GM19452 (cell line): ENCODE results near the gene PARP3.

ENCODE experiments used
- ATAC-seq: cut with Tn5 transposase; IDR thresholded peaks from one replicate; pipeline ENCODE4 v1.9.1; 2021; ENCODE audit not compliant: unreplicated experiment

The PARP3 gene

DNA sequence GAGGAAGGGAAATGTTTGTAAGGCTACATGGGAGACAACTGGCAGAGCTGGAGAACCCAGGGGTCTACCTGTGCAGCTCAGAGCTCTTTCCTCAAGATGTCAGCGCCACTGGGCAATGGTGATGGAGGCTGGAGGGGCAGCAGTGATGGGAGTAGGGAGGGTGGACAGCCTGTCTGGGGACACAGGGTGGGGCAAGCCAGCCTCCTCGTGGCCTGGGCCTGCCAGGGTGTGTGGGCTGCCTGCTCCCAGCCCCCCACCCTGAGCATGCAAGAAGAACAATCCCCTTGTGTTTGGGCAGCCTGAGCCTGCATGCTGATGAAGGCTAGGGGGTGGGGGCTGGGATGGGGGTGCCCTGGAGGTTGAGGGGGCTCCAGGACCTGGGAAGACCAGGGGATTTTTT lies 23.9 kb downstream of the PARP3 start:
- no peak for ATAC-seq

DNA sequence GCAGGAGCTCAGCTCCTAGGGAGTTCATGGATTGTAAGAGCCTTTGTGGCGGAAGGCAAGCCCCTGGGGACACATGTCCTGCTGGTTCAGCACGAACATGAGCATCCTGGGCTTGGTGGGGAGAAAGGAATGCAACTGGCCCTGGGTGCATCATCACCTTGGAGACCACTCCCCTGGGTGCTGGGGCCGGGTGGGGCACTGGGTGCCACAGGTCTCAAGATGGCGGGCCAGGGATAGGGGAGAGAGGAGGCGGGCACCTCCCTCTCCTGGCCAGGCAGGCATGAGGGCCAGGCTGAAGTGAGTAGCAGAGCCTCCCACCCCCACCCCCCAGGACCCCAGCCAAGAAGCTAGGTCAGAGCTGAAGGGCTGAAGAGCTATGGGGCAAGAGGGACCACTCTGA lies 24.3 kb downstream of the PARP3 start:
- ATAC-seq, result no peak

DNA sequence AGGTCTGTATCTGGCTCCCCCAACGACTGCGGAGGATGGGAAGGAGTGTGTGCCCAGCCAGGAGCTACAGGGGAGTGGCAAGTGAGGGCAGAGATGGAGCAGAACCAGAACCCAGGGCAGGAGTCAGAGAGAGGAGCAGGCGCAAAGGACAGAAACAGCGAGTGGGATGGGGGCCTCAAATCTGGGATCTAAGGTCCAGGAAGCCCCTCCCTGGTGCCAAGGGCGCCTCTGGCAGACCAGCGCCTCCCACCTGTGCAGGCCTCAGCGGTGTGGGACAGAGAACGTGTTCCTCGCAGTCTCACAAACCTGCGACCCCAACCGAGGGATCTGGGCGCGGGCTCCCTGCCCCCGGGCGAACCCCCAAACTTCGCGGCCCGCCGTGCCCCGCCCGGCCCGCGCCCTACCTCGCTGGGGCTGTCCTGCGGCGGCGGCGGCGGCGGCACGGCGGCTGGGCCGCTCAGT lies 24.8 kb downstream of the PARP3 start:
- ATAC-seq, result no peak

DNA sequence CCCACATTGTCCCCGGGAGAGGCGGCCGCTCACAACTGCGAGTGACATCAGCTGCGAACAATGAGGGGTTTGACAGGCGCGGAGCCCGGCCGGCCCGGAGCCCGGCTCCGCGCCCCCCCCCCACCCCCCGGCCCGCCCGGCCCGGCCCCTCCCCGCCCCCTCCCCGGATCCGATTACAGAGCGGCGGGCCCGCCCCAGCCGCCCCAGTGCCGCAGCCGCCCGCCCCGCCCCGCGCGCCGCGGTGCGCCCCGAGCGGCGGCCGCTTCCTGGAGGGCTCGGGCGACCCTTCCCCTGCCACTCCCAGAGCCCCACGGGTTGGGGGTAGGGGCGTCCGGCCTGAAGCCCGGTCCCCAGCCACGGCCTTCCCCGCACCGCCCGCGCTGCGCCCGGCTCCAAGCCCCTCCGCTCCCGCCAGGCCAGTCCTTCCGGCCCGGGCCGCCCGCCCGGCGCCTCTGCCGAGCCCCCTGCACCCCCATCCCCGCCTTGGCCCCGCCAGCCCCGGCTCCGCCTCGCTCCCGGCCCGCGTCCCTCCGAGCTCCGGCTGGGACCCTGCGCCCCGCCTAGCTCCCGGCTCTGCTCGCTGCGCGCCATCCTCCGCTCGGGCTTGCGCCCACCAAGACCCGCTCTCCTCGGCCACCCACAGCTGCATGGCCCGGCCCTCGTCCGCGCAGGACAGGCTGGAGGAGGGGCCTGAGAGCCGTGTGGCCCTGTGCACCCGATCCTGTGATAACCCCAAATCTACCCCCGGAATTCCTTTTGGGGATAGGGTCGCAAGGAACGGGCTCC lies 25.4 kb downstream of the PARP3 start, which contains the start of gene PCBP4:
PCBP4 (minus strand) TSS at position 71 of the 786 bp plus-strand sequence. CDS start 6,214 bp downstream, outside the sequence.
- ATAC-seq, result peak; percentile 55

DNA sequence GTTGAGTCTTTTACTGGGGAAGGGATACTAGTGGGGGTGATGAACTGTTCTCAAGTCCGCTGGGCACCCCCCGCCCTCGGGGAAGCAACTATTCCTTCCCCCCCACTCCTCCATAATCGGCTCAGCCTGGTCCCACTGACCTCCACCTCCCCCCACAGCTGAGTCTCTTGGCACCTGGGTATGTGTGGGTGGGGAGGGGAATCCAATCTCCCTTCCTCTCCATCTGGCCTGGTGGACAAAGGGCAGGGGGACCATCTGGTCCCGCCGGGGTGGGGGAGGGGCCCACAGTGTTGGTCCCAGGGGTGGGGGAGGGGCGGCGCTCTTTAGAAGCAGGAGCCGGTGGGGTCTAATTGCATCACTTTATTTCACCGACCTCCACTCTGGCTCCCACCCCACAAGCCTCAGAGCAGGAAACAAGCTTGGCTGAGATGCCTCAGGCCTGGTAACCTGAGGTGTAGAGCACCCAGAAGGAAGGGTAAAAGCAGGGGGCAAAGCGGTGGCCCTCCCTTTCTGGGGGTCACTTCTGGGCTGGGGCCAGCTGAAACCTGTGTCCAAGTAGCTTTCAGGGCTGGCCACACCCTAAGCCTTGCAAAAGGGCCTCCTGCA lies 26.1 kb downstream of the PARP3 start:
- ATAC-seq, result no peak

DNA sequence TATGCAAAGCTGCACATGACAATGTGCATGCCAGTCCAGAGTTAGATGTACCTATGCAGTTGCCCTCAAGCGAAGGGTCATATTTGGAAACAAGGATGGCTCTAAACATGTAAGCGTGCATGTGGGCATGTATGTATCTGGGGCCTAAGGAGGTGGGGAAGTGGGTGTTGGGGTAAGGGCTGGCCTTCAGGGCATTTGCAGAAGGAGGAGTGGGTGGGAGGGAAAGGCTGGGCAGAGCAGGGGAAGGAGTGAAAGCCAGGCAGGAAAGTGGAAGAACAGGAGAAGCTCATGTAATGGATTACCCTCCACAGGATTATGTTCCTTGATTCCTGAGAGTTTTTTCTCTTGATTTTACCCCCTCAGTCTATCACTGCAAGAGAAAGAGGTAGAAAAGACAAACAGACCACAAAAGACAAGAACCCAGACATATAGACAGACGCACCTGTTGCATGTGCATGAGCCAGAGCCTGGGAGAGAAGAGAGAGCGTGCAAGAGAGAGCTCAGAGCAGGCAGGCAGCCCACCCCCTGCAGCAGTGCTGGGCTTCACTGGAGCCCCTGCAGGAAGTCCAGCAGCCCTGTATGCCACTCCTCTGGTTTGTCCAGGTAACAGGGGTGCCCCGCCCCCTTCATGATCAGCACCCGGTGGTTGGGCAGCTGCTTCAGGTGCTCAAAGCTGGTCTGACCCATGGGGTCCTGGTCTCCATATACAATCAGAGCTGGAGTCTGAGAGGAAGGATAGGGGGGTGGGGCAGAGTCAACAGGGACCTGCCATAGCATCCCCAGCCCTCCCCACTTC lies 26.9 kb downstream of the PARP3 start:
- ATAC-seq, result no peak

DNA sequence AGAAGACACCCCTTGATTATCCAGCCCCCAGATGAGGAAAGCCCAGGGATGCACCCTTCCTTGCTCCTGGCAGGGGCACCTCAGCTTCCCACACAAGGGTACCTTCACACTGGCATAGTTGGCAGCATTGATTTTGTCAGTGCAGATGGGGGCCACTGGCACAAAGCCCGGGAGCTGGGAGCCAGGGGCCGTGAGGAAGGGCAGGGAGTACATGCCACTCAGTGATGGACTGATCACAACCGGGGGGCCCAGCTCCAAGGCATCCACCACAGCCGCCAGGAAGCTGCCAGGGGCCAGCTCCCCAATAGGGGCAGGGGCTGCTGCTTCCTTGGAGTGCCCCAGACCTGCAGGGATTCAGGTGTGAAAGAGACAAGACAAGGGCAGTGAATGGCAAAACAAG lies 27.7 kb downstream of the PARP3 start:
- no peak for ATAC-seq

DNA sequence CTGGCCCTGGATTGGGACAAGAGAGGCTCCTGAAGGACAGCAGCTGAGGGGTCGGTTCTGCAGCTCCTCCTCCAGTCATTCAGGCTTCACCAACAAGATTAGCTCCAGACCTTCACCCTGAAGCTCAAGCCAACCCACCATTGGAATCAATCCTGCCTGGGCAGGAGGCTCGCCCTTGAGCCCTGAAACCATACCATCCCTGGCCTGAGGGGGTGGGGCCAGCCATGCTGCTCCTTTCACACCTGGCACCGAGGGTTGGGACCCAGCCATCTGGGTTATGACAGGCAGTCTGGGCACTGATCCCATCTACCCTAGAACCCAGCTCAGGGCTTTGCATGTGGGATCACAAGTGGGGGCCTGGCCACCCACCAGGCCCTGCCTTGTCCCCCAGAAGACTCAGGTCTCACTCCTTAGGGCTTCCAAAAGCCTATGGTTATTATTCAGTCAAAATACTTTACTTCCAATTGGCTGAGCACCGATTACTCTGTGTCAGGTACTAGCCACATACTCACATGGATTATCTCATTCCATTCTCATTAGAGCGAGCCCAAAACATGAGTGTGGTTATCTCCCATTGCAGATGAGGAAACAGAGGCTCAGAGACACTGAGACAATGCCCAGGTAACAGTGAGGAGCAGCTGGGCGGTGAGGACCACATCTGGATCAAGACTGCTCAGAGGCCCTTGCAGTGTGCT lies 28.6 kb downstream of the PARP3 start:
- ATAC-seq, result no peak

DNA sequence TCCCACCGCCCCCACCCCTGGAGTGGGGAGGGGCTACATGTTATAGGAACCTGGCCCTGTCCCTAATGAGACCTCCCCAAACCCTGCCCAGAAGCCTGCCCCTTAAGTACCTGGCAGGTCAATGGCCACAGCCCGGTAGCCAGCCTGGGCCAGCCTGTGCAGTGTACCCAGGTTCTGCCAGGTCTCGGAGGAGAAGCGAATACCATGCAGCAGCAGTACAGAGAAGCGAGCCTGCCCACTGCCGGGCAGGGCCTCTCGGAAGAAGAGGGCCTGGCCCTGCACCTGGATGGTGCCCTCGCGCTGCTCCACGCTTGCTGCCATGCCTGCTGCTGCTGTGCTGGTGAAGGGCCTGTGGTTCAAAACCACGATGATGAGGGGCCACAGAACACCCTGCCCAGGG lies 29.2 kb downstream of the PARP3 start:
- no peak for ATAC-seq

DNA sequence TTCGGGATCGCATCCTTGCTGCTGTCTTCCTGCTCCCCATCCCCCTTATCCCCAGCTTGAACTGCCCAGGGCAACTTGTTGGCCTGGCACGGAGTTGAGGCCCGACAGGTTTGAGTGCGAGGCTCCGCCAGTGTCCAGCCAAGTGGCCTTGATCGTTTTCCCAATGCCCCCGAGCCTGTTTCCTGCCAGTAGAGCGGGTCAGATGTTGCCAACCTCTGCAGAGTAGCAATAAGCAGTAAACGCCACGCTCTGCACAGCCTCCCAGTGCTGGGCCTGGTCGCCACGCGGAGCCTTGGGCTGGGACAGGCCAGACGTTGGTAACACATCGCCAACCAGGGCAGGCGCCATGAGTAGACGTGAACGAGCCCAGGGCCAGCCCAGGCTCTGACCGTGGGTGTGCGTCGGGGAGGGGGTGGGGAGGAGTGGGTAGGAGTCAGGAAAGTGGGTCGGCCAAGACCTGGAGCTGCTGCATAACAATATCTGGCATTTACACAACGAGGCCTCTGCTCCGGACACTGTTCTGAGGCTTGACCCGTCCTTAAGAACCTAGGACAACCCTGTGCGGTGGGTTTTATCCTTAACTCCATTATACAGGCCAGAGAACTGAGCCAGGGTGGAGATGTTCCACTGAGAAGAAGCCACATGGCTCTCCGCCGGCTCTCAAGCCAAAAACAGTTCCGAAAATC lies 32.3 kb downstream of the PARP3 start:
- ATAC-seq, result no peak

DNA sequence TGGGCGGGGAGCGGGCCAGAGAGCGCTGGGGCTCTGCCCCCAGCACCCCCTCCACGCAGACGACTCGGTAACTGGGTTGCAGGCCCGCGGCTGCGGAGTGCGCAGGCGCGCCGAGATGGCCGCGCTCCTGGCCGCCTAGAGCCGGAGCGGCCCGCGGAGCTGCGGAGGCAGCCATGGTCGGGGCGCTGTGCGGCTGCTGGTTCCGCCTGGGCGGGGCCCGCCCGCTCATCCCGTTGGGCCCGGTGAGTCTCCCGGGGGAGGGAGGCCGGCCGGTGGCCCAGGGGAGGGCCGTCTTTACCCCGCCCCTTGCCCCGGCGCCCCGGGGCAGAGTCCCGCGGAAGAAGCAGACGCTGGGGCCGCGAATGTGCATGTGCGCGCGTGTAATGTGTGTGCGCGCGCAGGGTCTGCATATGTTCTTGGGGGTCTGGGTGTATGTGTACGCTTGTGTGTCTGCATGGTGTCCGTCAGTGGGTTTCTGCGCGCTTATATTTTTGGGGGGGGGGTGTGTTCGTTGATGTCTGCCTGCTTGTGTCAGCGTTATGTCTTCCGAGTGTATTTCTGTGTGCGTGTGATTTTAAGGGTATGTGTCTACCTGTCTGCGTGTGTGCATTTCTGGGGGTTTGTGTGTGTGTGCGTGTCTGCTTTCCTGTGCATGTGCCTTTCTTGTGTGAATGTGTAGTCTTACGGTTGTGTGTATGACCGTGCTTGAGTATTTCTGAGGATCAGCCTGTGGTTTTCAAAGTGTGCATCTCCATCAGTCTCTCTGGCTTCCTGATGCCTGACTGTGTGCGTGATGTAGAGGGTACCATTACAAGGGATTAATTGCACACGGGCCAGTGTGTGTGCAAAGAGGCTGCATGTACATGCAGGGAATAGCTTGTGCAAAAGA lies 33.0 kb downstream of the PARP3 start, which contains the start of gene ABHD14A:
ABHD14A (plus strand) TSS at position 102 of the 889 bp plus-strand sequence; CDS start at position 174, 72 bp downstream.
- ATAC-seq, result peak; percentile 64

DNA sequence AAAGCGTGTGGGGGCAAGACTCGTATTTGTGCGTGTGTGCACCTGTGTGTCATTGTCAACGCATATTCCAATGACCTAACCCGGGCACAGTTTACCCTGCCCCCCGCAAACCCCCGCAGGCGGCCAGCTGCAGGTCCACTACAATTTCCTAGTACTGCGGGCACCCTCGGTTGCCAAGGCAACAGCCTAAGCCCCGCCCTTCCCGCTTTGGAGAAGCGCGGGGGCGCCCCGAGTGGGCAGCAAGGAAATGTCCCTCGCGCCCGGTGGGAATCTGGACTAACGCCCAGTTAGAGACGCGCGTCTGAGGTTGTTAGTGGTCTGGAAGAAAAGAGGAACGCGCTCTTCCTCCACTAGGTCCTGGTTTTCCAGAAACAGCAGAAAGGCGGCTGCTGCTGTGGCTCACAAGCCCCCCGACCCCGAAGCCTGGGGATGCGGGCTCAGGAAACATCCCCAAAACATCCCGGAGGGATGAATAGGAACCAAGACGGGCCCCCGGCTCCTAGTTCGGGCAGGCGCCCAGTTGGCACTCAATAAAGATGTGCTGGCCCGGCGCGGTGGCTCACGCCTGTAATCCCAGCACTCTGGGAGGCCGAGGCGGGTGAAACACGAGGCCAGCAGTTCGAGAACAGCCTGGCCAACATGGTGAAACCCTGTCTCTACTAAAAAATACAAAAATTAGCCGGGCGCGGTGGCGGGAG lies 33.8 kb downstream of the PARP3 start:
- ATAC-seq, result no peak

DNA sequence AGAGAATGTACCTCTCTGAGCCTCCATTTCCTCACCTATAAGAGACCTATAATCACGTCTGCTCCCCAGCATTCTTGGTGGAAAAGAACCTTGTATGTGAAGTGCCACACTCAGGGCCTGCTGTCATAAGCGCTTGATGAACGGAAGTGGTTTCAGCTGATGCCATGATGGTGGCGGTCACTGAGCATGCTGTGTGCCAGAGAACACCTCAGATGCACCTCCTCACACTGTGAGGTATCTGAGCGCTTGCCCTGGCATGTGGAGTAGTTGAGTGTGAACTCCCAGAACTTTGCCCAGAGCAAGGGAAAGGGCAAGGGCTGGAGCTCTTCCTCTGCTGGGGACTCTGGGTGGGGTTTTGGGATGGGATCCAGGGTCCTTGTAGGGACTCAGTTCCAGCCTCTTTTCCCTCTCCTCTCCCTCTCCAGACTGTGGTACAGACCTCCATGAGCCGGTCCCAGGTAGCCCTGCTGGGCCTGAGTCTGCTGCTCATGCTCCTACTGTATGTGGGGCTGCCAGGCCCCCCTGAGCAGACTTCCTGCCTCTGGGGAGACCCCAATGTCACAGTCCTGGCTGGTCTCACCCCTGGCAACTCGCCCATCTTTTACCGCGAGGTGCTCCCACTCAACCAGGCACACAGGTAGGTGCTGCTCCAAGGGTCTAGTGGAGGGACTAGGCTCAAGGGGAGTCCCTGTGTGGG lies 35.4 kb downstream of the PARP3 start:
- ATAC-seq, result no peak

DNA sequence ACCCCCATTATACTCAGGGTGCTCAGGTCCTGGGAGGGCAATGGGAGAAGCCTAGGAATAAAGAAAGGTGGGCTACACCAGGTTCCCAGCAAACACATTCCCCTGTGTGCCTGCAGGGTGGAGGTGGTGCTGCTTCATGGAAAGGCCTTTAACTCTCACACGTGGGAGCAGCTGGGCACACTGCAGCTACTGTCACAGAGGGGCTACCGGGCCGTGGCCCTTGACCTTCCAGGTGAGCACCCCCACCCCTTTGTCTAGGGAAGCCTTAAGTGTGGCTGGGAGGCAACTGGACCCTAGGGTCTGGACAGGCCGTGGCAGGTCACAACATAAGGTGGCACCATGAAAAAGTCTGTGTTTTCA lies 36.0 kb downstream of the PARP3 start:
- ATAC-seq, result no peak

DNA sequence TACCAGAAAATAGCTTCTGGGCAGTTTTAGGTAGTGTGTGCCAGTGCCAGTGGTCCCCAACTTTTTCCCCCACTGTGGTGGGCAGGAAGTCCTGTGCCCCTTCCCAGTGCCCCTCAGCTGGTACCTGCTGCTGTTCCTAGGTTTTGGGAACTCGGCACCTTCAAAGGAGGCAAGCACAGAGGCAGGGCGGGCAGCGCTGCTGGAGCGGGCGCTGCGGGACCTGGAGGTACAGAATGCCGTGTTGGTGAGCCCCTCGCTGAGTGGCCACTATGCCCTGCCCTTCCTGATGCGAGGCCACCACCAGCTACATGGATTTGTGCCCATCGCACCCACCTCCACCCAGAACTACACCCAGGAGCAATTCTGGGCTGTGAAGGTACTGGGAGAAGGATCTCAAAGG lies 38.1 kb downstream of the PARP3 start:
- no peak for ATAC-seq

DNA sequence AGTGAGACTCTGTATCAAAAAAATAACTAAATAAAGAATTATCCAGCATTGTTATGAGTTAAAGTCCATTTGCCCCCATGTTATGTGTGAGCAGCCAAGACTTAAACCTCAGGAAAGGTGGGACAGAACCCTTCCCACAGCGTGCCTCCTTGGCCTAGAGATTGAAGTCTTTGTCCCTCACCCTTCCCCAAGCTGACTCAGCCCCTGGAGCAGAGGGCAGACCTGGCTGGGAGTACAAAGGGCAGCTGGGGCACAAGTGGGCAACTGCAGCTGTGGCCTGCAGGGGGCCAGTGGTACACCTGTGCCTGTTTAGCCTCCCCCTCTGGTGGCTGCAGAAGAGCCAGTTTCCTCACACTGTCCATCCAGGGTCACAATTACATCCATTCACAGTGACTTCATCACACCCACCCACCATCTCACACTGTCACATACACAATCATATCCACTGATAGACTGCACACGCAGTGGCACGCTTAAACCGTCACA lies 40.2 kb downstream of the PARP3 start:
- peak; percentile 55 for ATAC-seq

DNA sequence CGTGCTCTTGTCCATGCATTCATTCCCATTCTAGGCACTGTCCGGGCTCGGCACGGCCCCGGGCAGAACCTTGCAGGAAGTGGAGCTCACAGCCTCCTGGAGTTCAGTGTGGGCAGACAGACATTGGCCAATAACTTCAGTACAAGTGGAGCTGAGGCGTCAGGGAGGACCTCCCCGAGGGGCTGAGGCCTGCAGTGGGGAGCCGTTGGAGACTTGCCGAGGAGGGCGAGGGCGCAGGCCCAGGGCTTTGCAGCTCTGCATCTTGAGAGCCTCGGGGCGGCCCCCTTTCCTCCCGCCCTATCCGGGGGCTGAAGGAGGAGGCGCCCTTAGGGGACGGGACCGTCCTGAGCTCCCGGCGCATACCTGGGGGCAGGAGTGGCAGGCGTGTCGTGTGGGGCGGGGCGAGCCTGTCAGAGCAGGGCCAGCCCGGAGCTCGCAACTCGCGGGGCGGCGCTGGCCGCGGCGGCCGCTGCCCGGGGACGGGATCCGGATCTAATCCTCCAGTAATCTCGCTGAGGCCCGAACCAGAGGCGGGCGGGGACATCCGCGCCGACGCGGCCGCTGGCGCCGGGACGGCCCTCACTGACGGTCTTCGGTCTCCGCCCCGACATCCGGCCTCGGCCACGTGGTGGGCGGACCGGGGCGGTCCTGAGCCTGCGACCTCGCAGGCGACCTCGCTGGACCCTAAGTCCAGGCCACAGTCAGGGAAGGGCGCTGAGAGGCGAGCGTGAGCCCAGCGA lies 40.8 kb downstream of the PARP3 start, which contains the start of gene ACY1:
ACY1 (plus strand) TSS at position 698 of the 740 bp plus-strand sequence. CDS start 530 bp downstream, outside the sequence.
- peak; percentile 79 for ATAC-seq
